GM21529 (cell line): ENCODE results near the gene SRC.
"Not testable (repeated sequence)": the region's sequence is repeated elsewhere in the genome, so short reads cannot be mapped to it uniquely, and the experiment has no call there.

ENCODE experiments used
- ATAC-seq: cut with Tn5 transposase; IDR thresholded peaks from one replicate; pipeline ENCODE4 v1.9.1; 2021; ENCODE audit not compliant: unreplicated experiment

Gene SRC

DNA sequence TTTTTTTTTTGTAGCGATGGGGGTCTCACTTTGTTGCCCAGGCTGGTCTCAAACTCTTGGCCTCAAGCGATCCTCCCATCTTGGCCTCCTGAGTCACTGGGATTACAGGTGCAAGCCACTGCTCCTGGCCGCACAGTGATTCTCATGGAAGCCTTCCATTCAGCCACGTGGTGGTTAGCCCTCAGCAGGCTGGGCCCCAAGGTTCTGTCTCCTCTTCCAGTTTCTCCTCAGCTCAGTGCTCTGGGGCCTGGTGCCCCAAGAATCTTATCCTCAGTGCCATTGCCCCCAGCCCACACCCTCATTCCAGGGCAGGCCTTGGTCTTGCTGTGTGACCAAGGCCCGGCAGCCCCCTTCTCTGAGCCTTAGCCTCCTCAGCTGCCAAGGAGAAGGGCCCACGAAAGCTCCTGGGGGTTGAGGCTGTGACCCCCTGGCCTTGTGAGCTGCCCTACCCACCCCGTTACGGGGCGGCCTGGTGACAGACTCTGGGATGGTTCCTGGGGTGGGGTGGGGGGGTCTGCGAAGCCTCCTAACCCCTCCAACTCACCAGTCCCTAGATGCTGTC lies 16.4 kb downstream of the SRC start:
- ATAC-seq, result no peak

DNA sequence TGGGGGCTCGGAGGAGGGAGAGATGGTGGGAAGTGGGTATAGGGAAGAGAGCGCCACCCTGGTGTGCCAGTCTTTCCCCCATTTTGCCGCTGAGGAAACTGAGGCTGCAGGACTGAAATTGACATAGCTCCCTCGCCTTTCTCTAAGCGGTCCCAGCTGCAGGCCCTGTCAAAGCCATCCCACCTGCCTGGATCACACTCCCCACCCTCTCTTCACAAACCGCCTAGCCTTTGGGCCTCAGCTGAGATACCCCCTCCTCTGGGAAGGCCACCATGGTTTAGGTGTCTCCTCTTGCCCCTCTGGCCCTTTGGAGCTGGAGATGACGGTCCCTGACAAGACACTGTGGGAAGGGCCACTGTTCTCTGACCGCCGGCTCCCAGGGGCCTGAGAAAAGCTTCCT lies 16.9 kb downstream of the SRC start:
- no peak for ATAC-seq

DNA sequence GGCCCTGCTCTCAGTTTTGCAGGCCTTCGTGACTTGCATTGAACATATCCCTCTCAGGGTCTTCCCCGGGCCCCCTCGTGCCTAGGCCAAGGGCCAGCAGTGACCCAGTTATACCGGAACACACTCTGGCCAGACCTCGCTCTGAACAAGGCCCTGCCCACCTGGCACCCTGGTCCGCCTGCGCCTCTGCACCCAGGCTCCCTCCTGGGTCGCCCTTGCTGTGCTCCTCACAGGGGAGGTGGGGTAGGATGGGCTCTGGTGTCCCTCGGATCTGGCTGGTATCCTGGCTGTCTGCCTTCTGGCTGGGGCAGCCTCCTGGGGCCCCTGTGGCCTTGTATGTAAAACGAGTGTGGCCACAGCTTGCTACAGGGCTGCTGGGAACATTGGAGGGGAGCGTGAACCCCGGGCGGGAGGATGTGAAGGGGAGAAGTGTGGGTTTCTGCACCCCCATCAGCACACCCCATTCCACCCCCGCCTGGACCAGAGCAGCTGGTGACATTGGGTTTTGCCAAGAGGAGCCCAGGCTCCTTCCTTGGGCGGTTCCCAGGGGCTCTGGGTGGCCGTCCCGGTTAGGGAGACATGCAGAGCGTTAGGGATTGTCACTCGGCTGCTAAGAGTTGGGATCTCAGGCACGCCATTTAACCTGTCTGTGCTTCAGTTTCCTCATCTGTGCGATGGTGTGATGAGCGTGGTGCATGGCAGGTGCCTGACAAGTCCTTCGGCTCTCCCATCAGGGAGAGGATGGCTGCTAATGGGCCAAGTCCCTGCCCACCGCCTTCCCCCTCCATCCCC lies 17.5 kb downstream of the SRC start:
- no peak for ATAC-seq

DNA sequence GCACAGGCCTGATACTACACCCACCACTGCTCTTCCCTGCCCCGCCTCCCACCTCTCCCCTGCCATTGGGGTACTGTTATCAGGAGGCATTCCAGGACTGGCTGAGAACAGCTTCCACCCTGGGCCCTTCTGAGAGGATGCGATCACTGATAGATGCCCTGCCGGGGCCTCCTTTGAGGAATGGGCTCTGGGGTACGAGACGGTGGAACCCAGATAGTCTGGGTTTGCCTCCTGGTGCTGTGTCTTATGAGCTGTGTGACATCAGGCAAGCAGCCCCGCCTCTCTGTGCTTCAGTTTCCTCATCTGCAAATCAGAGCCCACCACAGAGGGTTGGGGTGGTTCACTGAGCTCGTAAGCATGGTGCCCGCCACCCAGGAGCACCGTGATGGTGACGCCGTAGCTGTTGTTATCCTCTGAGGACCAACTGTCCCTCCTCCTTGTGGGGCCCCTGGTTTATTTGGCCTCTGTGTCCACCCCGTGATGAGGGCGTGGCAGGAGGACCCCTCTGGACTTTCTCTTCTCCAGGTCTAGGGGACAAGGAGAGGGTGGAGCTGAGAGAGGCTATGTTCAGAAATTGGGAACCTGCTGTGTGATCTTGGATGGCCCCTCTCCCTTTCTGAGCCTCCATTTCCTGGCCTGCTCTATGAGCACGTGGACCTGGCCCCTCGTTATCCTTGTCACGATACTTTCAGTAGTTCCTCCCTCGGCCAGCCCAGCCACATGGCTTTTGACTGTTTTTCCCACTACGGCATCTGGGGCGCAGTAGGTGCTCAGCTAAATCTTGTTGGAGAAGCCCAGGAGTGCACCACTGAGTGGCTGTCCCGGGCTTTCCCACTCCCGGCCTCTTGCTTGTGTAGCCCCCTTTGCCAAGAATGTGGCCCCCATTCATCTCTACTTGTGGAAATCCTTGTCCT lies 18.3 kb downstream of the SRC start:
- ATAC-seq, result no peak

DNA sequence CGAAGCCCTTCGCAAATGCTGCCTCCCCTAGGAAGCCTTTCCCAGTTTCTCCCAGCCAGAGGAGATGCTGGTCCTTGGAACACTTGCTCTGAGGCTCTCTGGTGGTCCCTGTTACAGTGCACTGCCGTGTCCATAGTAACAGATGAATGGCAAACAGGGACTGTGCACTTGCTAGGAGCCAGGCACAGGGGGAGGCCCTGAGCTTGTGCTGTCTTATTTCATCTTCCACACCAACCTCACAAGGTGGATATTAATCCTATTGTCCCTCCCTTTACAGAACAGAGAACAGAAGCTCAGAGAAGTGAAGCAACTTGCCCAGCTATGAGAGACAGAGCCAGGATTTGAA lies 19.0 kb downstream of the SRC start:
- no peak for ATAC-seq

DNA sequence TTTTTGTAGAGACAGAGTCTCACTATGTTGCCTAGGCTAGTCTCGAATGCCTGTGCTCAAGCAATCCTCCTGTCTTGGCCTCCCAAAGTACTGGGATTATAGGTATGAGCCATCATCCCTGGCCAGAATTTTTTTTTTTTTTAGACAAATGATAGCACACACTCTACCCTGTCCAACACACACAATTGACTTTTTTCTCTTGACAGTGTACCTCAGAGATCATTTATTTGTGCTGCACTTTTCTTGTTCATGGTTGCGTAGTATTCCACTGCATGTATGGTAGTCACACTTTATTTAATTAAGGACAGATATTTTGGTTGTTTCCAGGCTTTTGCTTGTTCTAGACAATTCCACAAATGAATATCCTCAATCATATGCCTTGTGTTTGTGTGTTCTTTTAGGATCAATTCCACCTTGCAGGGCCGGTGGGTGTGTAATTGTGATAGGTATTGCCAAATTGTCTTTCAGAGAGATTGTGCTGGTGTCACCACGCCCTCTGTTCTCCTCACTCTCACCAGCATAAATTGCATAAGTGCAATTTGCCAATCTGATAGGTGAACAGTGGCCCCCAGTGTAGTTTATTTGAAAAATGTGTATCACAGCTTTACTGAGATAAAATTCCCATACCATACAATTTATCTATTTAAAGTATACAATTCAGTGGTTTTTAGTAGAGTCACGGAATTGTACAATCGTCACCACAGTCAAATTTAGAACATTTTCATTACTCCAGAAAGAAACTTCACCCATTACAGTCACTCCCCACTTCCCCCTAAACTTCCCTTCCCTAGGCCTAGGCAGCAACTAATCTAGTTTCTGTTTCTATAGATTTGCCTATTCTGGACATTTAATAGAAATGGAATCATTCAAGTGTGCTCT lies 20.1 kb downstream of the SRC start:
- peak; percentile 67 for ATAC-seq

DNA sequence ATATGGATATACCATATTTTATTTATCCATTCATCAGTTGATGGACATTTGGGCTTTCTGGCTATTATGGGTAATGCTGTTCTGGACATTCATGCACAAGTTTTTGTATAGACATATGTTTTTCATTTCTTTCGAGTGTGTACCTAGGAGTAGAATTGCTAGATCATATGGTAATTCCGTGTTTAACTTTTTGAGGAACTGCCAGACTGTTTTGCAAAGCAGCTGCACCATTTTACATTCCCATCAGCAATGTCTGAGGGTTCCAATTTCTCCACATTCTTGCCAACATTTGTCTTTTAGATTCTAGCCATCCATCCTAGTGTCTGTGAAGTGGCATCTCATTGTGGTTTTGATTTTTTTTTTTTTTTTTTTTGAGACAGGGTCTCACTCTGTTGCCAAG lies 20.8 kb downstream of the SRC start:
- peak; percentile 13 for ATAC-seq

DNA sequence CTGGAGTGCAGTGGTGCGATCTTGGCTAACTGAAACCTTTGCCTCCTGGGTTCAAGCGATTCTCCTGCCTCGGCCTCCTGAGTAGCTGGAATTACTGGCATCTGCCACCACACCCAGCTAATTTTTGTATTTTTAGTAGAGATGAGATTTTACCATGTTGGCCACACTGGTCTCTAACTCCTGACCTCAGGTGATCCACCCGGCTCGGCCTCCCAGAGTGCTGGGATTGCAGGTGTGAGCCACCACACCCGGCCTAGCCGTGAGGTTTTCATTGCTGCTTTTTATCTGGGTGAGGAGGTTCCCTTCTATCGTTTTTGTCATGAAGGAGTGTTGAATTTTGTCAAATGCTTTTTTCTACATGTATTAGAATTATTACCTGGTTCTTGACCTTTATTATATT lies 23.9 kb downstream of the SRC start:
- no peak for ATAC-seq

DNA sequence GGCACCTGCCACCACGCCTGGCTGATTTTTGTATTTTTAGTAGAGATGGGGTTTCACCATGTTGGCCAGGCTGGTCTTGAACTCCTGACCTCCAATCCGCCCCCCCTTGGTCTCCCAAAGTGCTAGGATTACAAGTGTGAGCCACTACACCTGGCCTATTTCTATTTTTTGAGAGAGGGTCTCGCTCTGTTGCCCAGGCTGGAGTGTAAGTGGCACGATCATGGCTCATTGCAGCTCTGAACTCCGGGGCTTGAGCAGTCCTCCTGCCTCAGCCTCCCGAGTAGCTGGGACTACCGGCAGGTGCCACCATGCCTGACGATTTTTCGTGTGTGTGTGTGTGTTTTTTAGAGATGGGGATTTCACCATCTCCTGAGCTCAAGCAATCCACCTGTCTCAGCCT lies 25.9 kb downstream of the SRC start:
- not testable (repeated sequence) for ATAC-seq

DNA sequence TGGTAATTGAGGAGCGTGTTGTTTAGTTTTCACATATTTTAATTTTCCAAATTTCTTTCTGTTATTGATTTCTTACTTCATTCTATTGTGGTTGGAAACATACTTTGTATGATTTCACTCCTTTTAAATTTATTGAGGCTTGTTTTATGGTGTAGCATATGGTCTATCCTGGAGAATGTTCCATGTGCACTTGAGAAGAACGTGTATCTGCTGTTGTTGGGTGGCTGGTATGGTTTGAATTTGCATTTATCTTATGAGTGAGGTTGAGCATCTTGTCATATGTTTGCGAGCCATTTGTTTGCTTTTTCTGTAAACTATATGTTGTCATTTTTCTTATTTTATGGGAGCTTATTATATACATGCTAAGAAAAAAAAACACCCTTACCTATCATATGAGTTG lies 26.5 kb downstream of the SRC start:
- no peak for ATAC-seq

DNA sequence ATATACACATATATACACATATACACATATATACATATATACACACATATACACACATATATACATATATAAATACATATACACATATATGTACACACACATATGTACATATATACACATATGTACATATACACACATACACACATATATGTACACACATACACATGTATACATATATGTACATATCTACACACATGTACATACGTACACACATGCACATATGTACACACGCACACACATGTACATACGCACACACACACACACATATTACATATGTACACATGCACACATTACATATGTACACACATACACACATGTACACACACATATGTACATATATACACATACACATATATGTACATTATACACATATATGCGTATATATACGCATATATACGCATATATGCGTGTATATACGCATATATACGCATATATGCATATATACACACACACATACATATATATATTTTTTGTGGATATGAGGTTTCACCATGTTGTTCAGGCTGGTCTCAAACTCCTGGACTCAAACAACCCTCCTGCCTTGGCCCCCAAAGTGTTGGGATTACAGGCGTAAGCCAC lies 27.2 kb downstream of the SRC start:
- no peak for ATAC-seq

DNA sequence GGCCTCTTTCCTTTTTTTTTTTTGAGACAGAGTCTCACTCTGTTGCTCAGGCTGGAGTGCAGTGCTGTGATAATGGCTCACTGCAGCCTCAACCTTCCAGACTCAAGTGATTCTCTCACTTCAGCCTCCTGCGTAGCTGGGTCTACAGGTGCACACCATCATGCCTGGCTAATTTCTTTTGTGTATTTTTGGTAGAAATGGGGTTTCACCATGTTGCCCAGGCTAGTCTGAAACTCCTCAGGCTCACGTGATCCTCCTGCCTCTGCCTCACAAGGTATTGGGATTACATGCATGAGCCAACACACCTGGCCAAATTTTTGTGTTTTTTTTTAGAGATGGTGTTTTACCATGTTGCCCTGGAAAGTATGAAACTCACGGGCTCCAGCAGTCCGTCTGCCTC lies 29.3 kb downstream of the SRC start:
- no peak for ATAC-seq

DNA sequence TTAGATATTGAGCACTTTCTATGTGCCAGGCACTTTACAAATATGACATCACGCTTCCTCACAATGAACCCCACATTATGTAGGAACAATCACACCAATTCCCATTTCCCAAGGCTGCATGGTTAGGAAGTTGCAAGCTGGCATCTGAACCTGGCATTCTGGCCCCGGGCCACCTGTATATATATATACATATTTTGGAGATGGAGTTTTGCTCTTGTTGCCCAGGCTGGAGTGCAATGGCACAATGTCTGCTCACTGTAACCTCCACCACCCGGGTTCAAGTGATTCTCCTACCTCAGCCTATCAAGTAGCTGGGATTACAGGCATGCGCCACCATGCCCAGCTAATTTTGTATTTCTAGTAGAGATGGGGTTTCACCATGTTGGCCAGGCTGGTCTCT lies 30.4 kb downstream of the SRC start:
- ATAC-seq, result no peak

DNA sequence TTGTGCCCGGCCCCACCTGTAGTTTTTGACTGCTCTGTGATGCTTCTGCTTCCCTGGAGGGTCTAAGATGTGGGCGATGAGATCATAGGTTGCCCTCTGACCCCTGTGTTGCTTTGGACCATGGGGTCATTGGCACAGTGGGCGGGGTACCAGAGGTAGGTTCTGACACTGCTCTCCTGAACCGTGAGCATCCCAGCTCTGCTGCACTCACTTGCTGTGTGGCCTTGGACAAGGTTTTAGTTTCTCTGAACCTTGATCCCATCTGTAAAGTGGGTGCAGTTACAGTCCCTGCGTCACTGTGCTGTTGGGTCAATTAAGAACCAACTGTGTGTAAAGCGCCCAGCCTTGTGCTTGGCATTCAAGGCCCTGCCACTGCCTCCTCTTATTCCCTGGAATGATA lies 30.9 kb downstream of the SRC start:
- ATAC-seq, result no peak

DNA sequence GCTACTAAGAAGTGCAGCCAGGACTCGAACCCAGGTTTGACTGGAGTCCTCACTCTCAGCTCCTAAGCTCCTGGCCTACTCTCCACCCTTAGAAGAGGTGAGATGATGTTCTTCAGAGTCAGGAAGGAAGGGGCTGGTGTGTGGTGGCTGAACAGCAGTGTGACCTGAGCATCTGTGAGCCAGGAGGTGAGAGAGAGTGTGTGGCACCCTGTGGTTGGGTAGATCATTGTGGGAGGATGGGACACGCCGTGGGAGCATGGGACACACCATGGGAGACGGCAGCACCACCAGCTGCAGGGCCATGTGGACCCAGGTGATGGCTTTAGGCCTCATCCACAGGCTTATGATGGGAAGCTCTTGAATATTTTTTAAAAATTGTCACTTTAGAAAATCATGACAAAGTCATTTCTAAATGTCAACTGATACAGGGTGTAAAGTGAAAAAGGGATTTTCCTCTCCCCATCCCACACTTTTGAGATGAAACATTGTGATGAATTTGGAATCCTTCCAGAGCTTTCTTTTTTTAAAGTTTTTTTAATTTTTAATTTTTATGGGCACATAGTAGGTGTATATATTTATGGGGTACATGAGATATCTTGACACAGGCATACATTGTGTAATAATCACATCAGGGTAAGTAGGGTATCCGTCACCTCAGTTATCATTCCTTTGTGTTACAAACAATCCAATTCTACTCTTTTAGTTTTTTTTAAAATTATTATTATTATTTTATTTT lies 31.6 kb downstream of the SRC start:
- ATAC-seq, result no peak

DNA sequence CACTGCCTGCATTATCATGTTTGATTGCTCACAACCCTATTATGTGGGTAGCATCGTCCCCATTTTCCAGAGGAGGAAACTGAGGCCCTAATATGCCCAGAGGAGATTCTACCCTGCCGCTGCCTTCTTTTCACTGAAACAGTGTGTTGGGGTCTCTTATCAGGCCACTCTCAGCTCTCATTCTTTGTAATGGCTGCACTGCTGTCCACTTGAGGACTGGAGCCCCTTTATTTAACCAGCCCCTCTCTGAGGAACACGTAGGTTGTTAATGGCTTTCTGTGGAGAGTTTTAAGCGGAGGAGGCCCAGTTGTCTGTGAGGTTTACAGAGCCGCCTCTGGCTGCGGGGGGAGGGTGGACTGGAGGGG lies 32.5 kb downstream of the SRC start:
- ATAC-seq, result no peak

DNA sequence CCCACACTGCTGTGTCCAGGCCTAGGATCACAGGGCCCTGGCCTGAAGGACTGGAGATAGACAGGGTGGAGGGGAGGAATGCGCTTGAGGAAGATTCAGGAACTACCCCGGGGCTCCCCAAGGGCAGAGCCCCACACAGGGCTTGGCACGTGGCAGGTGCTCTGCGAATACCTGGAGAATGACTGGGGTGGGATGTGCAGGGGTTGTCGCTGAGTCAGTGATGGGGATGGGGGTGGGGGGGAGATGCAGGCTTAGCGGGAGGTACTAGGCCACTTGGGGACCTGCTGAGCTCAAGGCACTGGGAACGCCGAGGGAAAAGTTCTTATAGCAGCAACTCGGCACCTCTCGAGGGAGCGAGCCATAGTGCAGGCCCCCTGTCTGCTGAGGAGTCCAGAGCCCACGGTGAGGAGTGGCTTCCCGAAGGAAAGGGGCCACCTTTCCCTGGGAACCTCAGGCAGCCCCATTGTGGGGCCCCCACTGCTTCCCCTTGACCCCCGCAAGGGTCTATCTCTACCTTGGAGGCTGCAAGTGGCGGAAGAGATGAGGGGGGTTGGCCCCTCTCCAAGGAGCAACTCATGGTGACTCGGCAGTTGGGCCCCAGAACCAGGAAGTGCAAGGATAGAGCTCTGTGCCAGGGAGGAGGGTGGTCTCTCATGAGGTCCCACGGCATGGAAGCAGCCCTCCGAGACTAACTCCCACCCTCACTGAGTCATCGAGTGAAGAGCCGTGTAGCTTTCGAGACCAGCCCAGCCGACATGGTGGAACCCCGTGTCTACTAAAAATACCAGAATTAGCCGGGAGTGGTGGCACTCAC lies 33.1 kb downstream of the SRC start:
- ATAC-seq, result no peak

DNA sequence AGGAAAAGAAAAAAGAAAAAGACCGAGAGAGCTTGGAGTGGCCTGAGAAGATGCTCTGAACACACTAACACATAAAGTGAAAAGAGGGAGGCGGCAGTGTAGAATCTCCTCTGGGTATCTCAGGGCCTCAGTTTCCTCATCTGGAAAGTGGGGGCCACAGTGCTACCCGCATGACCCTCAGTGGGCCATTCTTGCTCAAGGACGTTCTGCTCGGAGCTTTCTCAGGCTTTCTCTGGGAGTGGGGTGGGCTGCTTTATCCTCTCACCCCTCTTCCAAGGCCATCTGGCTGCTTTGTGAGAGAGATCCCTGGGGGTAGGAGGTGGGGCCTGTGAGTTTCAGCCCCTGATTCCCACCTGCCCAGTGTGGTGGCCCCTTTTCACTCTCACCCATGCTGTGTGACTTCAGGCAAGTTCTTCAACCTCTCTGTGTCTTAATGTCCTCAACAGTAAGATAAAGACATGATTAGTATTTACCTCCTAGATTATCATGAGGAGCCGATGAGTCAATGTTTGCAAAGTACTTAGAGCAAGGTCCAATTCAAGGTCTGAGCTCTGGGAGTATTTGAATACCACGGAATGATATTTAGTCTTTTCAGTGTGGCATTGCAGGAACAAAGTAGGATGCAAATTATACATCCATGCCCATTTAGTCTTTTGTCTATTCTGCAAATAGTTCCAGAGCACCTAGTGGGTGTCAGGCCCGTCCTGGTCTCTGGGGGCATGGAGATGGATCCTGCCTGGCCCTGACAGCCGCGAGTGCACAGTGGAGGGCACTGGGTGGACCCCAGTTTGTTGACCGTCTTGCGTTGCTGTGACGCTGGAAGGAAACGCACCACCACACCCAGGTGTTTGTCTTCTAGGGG lies 34.3 kb downstream of the SRC start:
- ATAC-seq, result no peak
